Measurements from ENCODE around the gene GON4L. TPM values are rescaled to one million over a fixed set of nuclear protein-coding genes. Genes with fewer than 3 reads are reported as not detected.
A peak's percentile ranks its signal among the peaks of the same experiment; 100 is the strongest.

GON4L gene
- total and polyA plus RNA-seq, 2 of the 4 experiments (the other 2 are of a cell fraction): 21.2 to 30.3 TPM

GRCh38 chr1:155794605-155795245 lies 62.3 kb downstream of the GON4L start:
- Histone ChIP-seq H3K4me2 (ENCODE audit: low read depth, low read length) (peak overlapping the region; percentile 1; the same call in 1 of the 2 replicates), H2BK120ac (ENCODE audit: low read depth, low read length) (no peak overlapping the region), H3K9ac (ENCODE audit: low read depth, low read length) (no peak overlapping the region), H3K27me3 (ENCODE audit: control insufficient read depth, insufficient read depth, low read length) (no peaks in the 10 kb centered on the region), H3K56ac (ENCODE audit: extremely low read depth, insufficient read depth, low read length) (no peak overlapping the region), H3K4me3 (ENCODE audit: insufficient read depth, low read depth, low read length) (no peak overlapping the region), H3K9me1 (ENCODE audit: insufficient read depth, low read length) (0 out of 2 replicates have a peak, but pooled peaks cover 7% of the 10 kb centered on the region), H2BK20ac (ENCODE audit: low read depth, low read length) (no peak overlapping the region), H3K9me3 (ENCODE audit: control insufficient read depth, insufficient read depth, low read length) (no peaks in the 10 kb centered on the region), H4K5ac (ENCODE audit: low read depth, low read length) (no peak overlapping the region), H4K20me1 (ENCODE audit: insufficient read depth, low read length) (peaks cover 3% of the 10 kb centered on the region; the same call in 1 of the 2 replicates), H2BK5ac (ENCODE audit: low read depth, low read length, poor library complexity, severe bottlenecking) (peak overlapping the region; percentile 58), H2AK9ac (replicated peaks; ENCODE audit: low read depth, low read length, poor library complexity) (no peak overlapping the region), H3K27ac (ENCODE audit: insufficient read depth, low read length) (peak overlapping the region; percentile 53; the same call in 1 of the 2 replicates), H3K79me1 (ENCODE audit: low read depth in 1 of 2, low read length in 2 of 2) (peaks cover 6 to 21% of the 10 kb centered on the region in 2 experiments; a peak in 3 of 4 replicates), H3K36me3 (ENCODE audit: control insufficient read depth, insufficient read depth, low read length) (peaks cover 17% of the 10 kb centered on the region), H3K4me1 (ENCODE audit: control insufficient read depth, insufficient read depth, low read length) (peaks cover 5% of the 10 kb centered on the region), H3K4ac (ENCODE audit: low read depth, low read length) (no peak overlapping the region), H3K14ac (replicated peaks; ENCODE audit: low read depth, low read length) (no peak overlapping the region), H2AFZ (replicated peaks; ENCODE audit: low read length, poor library complexity) (no peak overlapping the region), H2AK5ac (ENCODE audit: low read depth, low read length) (no peak overlapping the region), H3K23ac (ENCODE audit: low read depth, low read length) (no peak overlapping the region), H4K8ac (ENCODE audit: low read depth in 2 of 2, low read length in 2 of 2) (no peak overlapping the region), H2BK15ac (ENCODE audit: low read depth, low read length) (no peak overlapping the region), H4K91ac (ENCODE audit: insufficient read depth, low read depth, low read length) (no peak overlapping the region), H3K18ac (ENCODE audit: low read depth, low read length) (no peak overlapping the region)
- peak; percentile 96 for ATAC-seq (ENCODE audit: low read depth)
- 0% methylated on average over 3 of the region's 4 CpGs; no CpG with 5 or more reads in 1 of the 2 experiments for WGBS, 2 experiments (ENCODE audit: extremely low coverage in 2 of 2, insufficient read length in 1 of 2)
- in situ Hi-C loops (cut with MboI; ENCODE audit: low sequenced_read_pairs) (no loop called here), dilution Hi-C loops (cut with HindIII; ENCODE audit: low sequenced_read_pairs, unreplicated experiment) (no loop called here), intact Hi-C loops (cut with micrococcal nuclease) (no loop called here)
- ChIA-PET POLR2A (ENCODE audit: unreplicated experiment) (no interaction called here), CTCF (no interaction called here)
- TF ChIP-seq FOS (IDR thresholded peaks at IDR 0.05; ENCODE audit: low read depth, low read length) (peak; percentile 27; the same call in 1 of the 2 replicates), RAD21 (IDR thresholded peaks at IDR 0.05; ENCODE audit: low read length) (0 out of 2 replicates have a peak, but pooled peaks have one; percentile 7), CHD1 (IDR thresholded peaks at IDR 0.05; ENCODE audit: low read depth, low read length) (no peak), MXI1 (IDR thresholded peaks at IDR 0.05; ENCODE audit: borderline replicate concordance, low read depth, low read length) (no peak), RFX5 (IDR thresholded peaks at IDR 0.05; ENCODE audit: low read depth, low read length) (no peak), CTCF (conservative IDR thresholded peaks at IDR 0.05; ENCODE audit: low read depth, low read length) (no peak), CEBPB (IDR thresholded peaks at IDR 0.05; ENCODE audit: low read depth, low read length) (peak; percentile 83), RCOR1 (IDR thresholded peaks at IDR 0.05; ENCODE audit: insufficient replicate concordance, low read length) (peak; percentile 49), POLR2A (IDR thresholded peaks at IDR 0.05; ENCODE audit: low read depth, low read length) (no peak), MAFK (IDR thresholded peaks at IDR 0.05; ENCODE audit: low read depth, low read length) (no peak)
- TF ChIP-seq, protein P1, sequence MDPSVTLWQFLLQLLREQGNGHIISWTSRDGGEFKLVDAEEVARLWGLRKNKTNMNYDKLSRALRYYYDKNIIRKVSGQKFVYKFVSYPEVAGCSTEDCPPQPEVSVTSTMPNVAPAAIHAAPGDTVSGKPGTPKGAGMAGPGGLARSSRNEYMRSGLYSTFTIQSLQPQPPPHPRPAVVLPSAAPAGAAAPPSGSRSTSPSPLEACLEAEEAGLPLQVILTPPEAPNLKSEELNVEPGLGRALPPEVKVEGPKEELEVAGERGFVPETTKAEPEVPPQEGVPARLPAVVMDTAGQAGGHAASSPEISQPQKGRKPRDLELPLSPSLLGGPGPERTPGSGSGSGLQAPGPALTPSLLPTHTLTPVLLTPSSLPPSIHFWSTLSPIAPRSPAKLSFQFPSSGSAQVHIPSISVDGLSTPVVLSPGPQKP (IDR thresholded peaks at IDR 0.05; ENCODE audit: borderline replicate concordance, low read depth, low read length): no peak
- peak; percentile 76 for DNase-seq
- BruUV-seq (replicated peaks): no TSS peak

Measured in IMR-90 (cell line).